ENCODE data around the gene GPC5. TPM values are rescaled to one million over a fixed set of nuclear protein-coding genes. Genes with fewer than 3 reads are reported as not detected.

GPC5 gene
- total and polyA plus RNA-seq, 7 experiments from 2014 or later = 0.10 to 0.38 TPM; not detected in 5

GRCh38 chr13:91962946-91963345 is 564.5 kb downstream of the GPC5 start:
- no peaks in the 10 kb centered on the region for H3K27me3 ChIP-seq (ENCODE audit: control insufficient read depth in 2 of 2, insufficient read depth in 2 of 2, low read length in 2 of 2)
- no peak overlapping the region for H3K4me3 Mint-ChIP-seq
- no peak overlapping the region for H3K27ac Mint-ChIP-seq
- no peak for DNase-seq
- ChIA-PET CTCF (no interaction called here), POLR2A (no interaction called here)
- H3K4me3 ChIP-seq (ENCODE audit: low read length) = no peak overlapping the region
- H3K27ac ChIP-seq (ENCODE audit: low read depth, low read length) = no peak overlapping the region
- H3K36me3 Mint-ChIP-seq = no peaks in the 10 kb centered on the region
- peaks cover 0 to 21% (median 8%) of the 10 kb centered on the region in 11 donors for H3K9me3 Mint-ChIP-seq
- no peaks in the 10 kb centered on the region for H3K27me3 Mint-ChIP-seq
- no peaks in the 10 kb centered on the region for H3K9me3 ChIP-seq (ENCODE audit: control insufficient read depth in 2 of 3, low read length in 3 of 3)
- H3K4me1 ChIP-seq (ENCODE audit: control insufficient read depth in 2 of 2, insufficient read depth in 2 of 2, low read length in 2 of 2) = no peaks in the 10 kb centered on the region
- intact Hi-C loops (cut with micrococcal nuclease) = no loop called here
- no peak for ATAC-seq
- no peaks in the 10 kb centered on the region for H3K36me3 ChIP-seq (ENCODE audit: control insufficient read depth in 2 of 3, insufficient read depth in 3 of 3, low read length in 3 of 3)
- H3K4me1 Mint-ChIP-seq = no peaks in the 10 kb centered on the region

GRCh38 chr13:91965511-91965910 is 567.1 kb downstream of the GPC5 start:
- Histone ChIP-seq H3K4me1 (ENCODE audit: control insufficient read depth in 2 of 2, insufficient read depth in 2 of 2, low read length in 2 of 2) (no peaks in the 10 kb centered on the region), H3K27ac (ENCODE audit: low read depth, low read length) (no peak overlapping the region), H3K27me3 (ENCODE audit: control insufficient read depth in 2 of 2, insufficient read depth in 2 of 2, low read length in 2 of 2) (no peaks in the 10 kb centered on the region), H3K9me3 (ENCODE audit: control insufficient read depth in 2 of 3, low read length in 3 of 3) (no peaks in the 10 kb centered on the region), H3K4me3 (ENCODE audit: low read length) (no peak overlapping the region), H3K36me3 (ENCODE audit: control insufficient read depth in 2 of 3, insufficient read depth in 3 of 3, low read length in 3 of 3) (no peaks in the 10 kb centered on the region)
- ATAC-seq = no peak
- no peaks in the 10 kb centered on the region for H3K27me3 Mint-ChIP-seq
- ChIA-PET CTCF (no interaction called here), POLR2A (no interaction called here)
- no peak overlapping the region for H3K27ac Mint-ChIP-seq
- H3K9me3 Mint-ChIP-seq = peaks cover 0 to 18% (median 7%) of the 10 kb centered on the region in 11 donors
- intact Hi-C loops (cut with micrococcal nuclease) = no loop called here
- H3K4me3 Mint-ChIP-seq = no peak overlapping the region
- no peaks in the 10 kb centered on the region for H3K4me1 Mint-ChIP-seq
- DNase-seq = no peak
- H3K36me3 Mint-ChIP-seq = no peaks in the 10 kb centered on the region

GRCh38 chr13:91978571-91978970 is 580.1 kb downstream of the GPC5 start:
- POLR2A ChIA-PET = no interaction called here
- H3K36me3 Mint-ChIP-seq = no peaks in the 10 kb centered on the region
- intact Hi-C loops (cut with micrococcal nuclease) = no loop called here

GRCh38 chr13:91986761-91987483 is 588.5 kb downstream of the GPC5 start:
- Mint-ChIP-seq H3K36me3 (no peaks in the 10 kb centered on the region), H3K9me3 (peaks cover 0 to 13% (median under 1%) of the 10 kb centered on the region in 11 donors), H3K4me3 (no peak overlapping the region), H3K27me3 (no peaks in the 10 kb centered on the region), H3K27ac (no peak overlapping the region), H3K4me1 (no peaks in the 10 kb centered on the region)
- H3K27ac ChIP-seq (ENCODE audit: low read depth, low read length) = no peak overlapping the region
- H3K9me3 ChIP-seq (ENCODE audit: control insufficient read depth in 2 of 3, low read length in 3 of 3) = no peaks in the 10 kb centered on the region
- POLR2A ChIA-PET = no interaction called here
- no peaks in the 10 kb centered on the region for H3K27me3 ChIP-seq (ENCODE audit: control insufficient read depth in 2 of 2, insufficient read depth in 2 of 2, low read length in 2 of 2)
- no peaks in the 10 kb centered on the region for H3K36me3 ChIP-seq (ENCODE audit: control insufficient read depth in 2 of 3, insufficient read depth in 3 of 3, low read length in 3 of 3)
- no peaks in the 10 kb centered on the region for H3K4me1 ChIP-seq (ENCODE audit: control insufficient read depth in 2 of 2, insufficient read depth in 2 of 2, low read length in 2 of 2)
- DNase-seq (no peak), ATAC-seq (no peak)
- intact Hi-C loops (cut with micrococcal nuclease) = no loop called here
- CTCF ChIA-PET = no interaction called here
- no peak overlapping the region for H3K4me3 ChIP-seq (ENCODE audit: low read length)

More at GRCh38 chr13:91978571-91978970, 580.1 kb downstream of the GPC5 start:
- Histone ChIP-seq H3K4me3 (ENCODE audit: low read length) (no peak overlapping the region), H3K4me1 (ENCODE audit: control insufficient read depth in 2 of 2, insufficient read depth in 2 of 2, low read length in 2 of 2) (no peaks in the 10 kb centered on the region), H3K9me3 (ENCODE audit: control insufficient read depth in 2 of 3, low read length in 3 of 3) (peaks cover 0 to 3% (median 0%) of the 10 kb centered on the region in 3 experiments), H3K27me3 (ENCODE audit: control insufficient read depth in 2 of 2, insufficient read depth in 2 of 2, low read length in 2 of 2) (no peaks in the 10 kb centered on the region), H3K27ac (ENCODE audit: low read depth, low read length) (no peak overlapping the region), H3K36me3 (ENCODE audit: control insufficient read depth in 2 of 3, insufficient read depth in 3 of 3, low read length in 3 of 3) (no peaks in the 10 kb centered on the region)
- Mint-ChIP-seq H3K27ac (no peak overlapping the region), H3K27me3 (no peaks in the 10 kb centered on the region), H3K4me1 (no peaks in the 10 kb centered on the region), H3K4me3 (no peak overlapping the region), H3K9me3 (peaks cover 0 to 15% (median 6%) of the 10 kb centered on the region in 11 donors)
- no peak for DNase-seq
- CTCF ChIA-PET = no interaction called here
- no peak for ATAC-seq

GRCh38 chr13:91988331-91988730 is 589.9 kb downstream of the GPC5 start:
- DNase-seq (no peak), ATAC-seq (no peak)
- CTCF ChIA-PET = no interaction called here
- Histone ChIP-seq H3K36me3 (ENCODE audit: control insufficient read depth in 2 of 3, insufficient read depth in 3 of 3, low read length in 3 of 3) (no peaks in the 10 kb centered on the region), H3K4me3 (ENCODE audit: low read length) (no peak overlapping the region), H3K27me3 (ENCODE audit: control insufficient read depth in 2 of 2, insufficient read depth in 2 of 2, low read length in 2 of 2) (no peaks in the 10 kb centered on the region), H3K27ac (ENCODE audit: low read depth, low read length) (no peak overlapping the region), H3K4me1 (ENCODE audit: control insufficient read depth in 2 of 2, insufficient read depth in 2 of 2, low read length in 2 of 2) (no peaks in the 10 kb centered on the region), H3K9me3 (ENCODE audit: control insufficient read depth in 2 of 3, low read length in 3 of 3) (no peaks in the 10 kb centered on the region)
- POLR2A ChIA-PET = no interaction called here
- Mint-ChIP-seq H3K36me3 (no peaks in the 10 kb centered on the region), H3K27me3 (no peaks in the 10 kb centered on the region), H3K4me1 (no peaks in the 10 kb centered on the region), H3K4me3 (no peak overlapping the region), H3K9me3 (peaks cover 0 to 8% (median 0%) of the 10 kb centered on the region in 11 donors), H3K27ac (no peak overlapping the region)
- intact Hi-C loops (cut with micrococcal nuclease) = no loop called here

- Mint-ChIP-seq H3K4me1 (no peaks in the 10 kb centered on the region), H3K4me3 (no peak overlapping the region), H3K9me3 (peaks cover 0 to 24% (median 1%) of the 10 kb centered on the region in 11 donors), H3K36me3 (no peaks in the 10 kb centered on the region), H3K27ac (no peak overlapping the region), H3K27me3 (no peaks in the 10 kb centered on the region)
- Histone ChIP-seq H3K27me3 (ENCODE audit: control insufficient read depth in 2 of 2, insufficient read depth in 2 of 2, low read length in 2 of 2) (no peaks in the 10 kb centered on the region), H3K4me1 (ENCODE audit: control insufficient read depth in 2 of 2, insufficient read depth in 2 of 2, low read length in 2 of 2) (no peaks in the 10 kb centered on the region), H3K27ac (ENCODE audit: low read depth, low read length) (no peak overlapping the region), H3K36me3 (ENCODE audit: control insufficient read depth in 2 of 3, insufficient read depth in 3 of 3, low read length in 3 of 3) (no peaks in the 10 kb centered on the region), H3K9me3 (ENCODE audit: control insufficient read depth in 2 of 3, low read length in 3 of 3) (no peaks in the 10 kb centered on the region), H3K4me3 (ENCODE audit: low read length) (no peak overlapping the region)
- ChIA-PET CTCF (no interaction called here), POLR2A (no interaction called here)
- ATAC-seq (no peak), DNase-seq (no peak)
- intact Hi-C loops (cut with micrococcal nuclease) = no loop called here
Observed at GRCh38 chr13:92012787-92013186, 614.4 kb downstream of the GPC5 start.

- ChIA-PET CTCF (no interaction called here), POLR2A (no interaction called here)
- no peaks in the 10 kb centered on the region for H3K36me3 Mint-ChIP-seq
- no peak overlapping the region for H3K4me3 Mint-ChIP-seq
- ATAC-seq = no peak
- Histone ChIP-seq H3K36me3 (ENCODE audit: control insufficient read depth in 2 of 3, insufficient read depth in 3 of 3, low read length in 3 of 3) (no peaks in the 10 kb centered on the region), H3K27me3 (ENCODE audit: control insufficient read depth in 2 of 2, insufficient read depth in 2 of 2, low read length in 2 of 2) (no peaks in the 10 kb centered on the region), H3K4me1 (ENCODE audit: control insufficient read depth in 2 of 2, insufficient read depth in 2 of 2, low read length in 2 of 2) (no peaks in the 10 kb centered on the region), H3K27ac (ENCODE audit: low read depth, low read length) (no peak overlapping the region), H3K9me3 (ENCODE audit: control insufficient read depth in 2 of 3, low read length in 3 of 3) (no peaks in the 10 kb centered on the region), H3K4me3 (ENCODE audit: low read length) (no peak overlapping the region)
- peaks cover 0 to 17% (median 0%) of the 10 kb centered on the region in 11 donors for H3K9me3 Mint-ChIP-seq
- H3K27ac Mint-ChIP-seq = no peak overlapping the region
- H3K27me3 Mint-ChIP-seq = no peaks in the 10 kb centered on the region
- no peaks in the 10 kb centered on the region for H3K4me1 Mint-ChIP-seq
- DNase-seq = no peak
- intact Hi-C loops (cut with micrococcal nuclease) = no loop called here
Observed at GRCh38 chr13:92017737-92018136, 619.3 kb downstream of the GPC5 start.
